RWPE2 (cell line): ENCODE measurements around the gene WWTR1.

Experiments
- ATAC-seq: fragments of 200-7000 bp; cut with Tn5 transposase; 3 replicates; pipeline ENCODE4 v1.9.1; 2021; ENCODE audit warnings: low read depth
- DNase-seq: peaks from one replicate; pipeline ENCODE4 v3.0.0-alpha.2; 2020; ENCODE audit warnings: low spot score
- H3K27ac ChIP-seq: fragments of 450-650 bp; 2 replicates; pipeline ENCODE4 v1.5.1; 2017; ENCODE audit warnings: mild to moderate bottlenecking; ENCODE audit not compliant: poor library complexity, severe bottlenecking
- H3K27me3 ChIP-seq: fragments of 250-450 bp; sonication (Bioruptor Pico); 2 replicates; pipeline ENCODE4 v1.5.1; 2021; ENCODE audit warnings: mild to moderate bottlenecking, moderate library complexity; ENCODE audit not compliant: insufficient read depth, poor library complexity, severe bottlenecking
- H3K36me3 ChIP-seq: fragments of 250-450 bp; sonication (Bioruptor Pico); 2 replicates; pipeline ENCODE4 v1.5.1; 2020; ENCODE audit warnings: low read depth, mild to moderate bottlenecking, moderate library complexity
- H3K4me1 ChIP-seq: fragments of 250-450 bp; sonication (Bioruptor Pico); 2 replicates; pipeline ENCODE4 v1.5.1; 2021; ENCODE audit warnings: mild to moderate bottlenecking, moderate library complexity; ENCODE audit not compliant: insufficient read depth, poor library complexity, severe bottlenecking
- H3K4me3 ChIP-seq: fragments of 250-450 bp; sonication (Bioruptor Pico); 2 replicates; pipeline ENCODE4 v1.5.1; 2021; ENCODE audit warnings: mild to moderate bottlenecking, moderate library complexity; ENCODE audit not compliant: severe bottlenecking
- H3K9me3 ChIP-seq: fragments of 250-450 bp; sonication (Bioruptor Pico); 2 replicates; pipeline ENCODE4 v1.5.1; 2021; ENCODE audit warnings: mild to moderate bottlenecking, moderate library complexity; ENCODE audit not compliant: severe bottlenecking
- TF ChIP-seq, protein P1 (sequence below): fragments of 450-650 bp; IDR thresholded peaks from one replicate; pipeline ENCODE4 v1.5.1; 2017; ENCODE audit warnings: mild to moderate bottlenecking, moderate library complexity; ENCODE audit not compliant: poor library complexity, severe bottlenecking

The WWTR1 gene

DNA sequence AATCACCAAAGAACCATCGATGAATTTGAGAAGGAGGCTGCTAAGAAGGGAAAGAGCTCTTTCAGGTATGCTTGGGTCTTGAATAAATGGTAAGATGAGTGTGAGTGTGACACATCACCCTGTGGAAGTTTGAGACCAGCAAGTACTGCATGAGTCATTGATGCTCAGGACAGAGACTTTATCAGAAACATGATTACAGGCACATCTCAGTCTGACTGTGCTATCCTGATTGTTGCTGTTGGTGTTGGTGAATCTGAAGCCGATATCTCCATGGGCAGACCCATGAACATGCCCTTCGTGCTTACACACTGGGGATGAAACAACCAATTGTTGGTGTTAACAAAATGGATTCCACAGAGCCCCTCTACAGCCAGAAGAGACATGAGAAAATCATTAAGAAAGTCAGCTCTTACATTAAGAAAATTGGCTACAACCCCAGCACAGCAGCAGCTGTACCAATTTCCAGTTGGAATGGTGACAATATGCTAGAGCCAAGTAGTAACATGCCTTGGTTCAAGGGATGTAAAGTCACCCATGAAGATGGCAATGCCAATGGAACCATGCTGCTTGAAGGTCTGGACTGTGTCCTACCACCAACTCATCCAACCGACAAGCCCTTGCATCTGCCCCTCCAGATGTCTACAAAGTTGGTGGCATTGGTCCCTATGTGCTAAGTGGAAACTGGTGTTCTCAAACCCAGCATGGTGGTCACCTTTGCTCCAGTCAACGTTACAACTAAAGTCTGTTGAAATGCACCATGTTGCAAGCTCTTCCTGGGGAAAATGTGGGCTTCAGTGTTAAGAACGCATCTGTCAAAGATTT lies 162.9 kb downstream of the WWTR1 start:
- Histone ChIP-seq H3K4me1 (no peaks in the 10 kb centered on the region), H3K9me3 (no peaks in the 10 kb centered on the region), H3K27me3 (no peaks in the 10 kb centered on the region), H3K36me3 (no peaks in the 10 kb centered on the region), H3K27ac (no peak overlapping the region), H3K4me3 (no peak overlapping the region)
- TF ChIP-seq, protein P1, sequence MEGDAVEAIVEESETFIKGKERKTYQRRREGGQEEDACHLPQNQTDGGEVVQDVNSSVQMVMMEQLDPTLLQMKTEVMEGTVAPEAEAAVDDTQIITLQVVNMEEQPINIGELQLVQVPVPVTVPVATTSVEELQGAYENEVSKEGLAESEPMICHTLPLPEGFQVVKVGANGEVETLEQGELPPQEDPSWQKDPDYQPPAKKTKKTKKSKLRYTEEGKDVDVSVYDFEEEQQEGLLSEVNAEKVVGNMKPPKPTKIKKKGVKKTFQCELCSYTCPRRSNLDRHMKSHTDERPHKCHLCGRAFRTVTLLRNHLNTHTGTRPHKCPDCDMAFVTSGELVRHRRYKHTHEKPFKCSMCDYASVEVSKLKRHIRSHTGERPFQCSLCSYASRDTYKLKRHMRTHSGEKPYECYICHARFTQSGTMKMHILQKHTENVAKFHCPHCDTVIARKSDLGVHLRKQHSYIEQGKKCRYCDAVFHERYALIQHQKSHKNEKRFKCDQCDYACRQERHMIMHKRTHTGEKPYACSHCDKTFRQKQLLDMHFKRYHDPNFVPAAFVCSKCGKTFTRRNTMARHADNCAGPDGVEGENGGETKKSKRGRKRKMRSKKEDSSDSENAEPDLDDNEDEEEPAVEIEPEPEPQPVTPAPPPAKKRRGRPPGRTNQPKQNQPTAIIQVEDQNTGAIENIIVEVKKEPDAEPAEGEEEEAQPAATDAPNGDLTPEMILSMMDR: no peak
- DNase-seq (no peak), ATAC-seq (peak; percentile 83)

DNA sequence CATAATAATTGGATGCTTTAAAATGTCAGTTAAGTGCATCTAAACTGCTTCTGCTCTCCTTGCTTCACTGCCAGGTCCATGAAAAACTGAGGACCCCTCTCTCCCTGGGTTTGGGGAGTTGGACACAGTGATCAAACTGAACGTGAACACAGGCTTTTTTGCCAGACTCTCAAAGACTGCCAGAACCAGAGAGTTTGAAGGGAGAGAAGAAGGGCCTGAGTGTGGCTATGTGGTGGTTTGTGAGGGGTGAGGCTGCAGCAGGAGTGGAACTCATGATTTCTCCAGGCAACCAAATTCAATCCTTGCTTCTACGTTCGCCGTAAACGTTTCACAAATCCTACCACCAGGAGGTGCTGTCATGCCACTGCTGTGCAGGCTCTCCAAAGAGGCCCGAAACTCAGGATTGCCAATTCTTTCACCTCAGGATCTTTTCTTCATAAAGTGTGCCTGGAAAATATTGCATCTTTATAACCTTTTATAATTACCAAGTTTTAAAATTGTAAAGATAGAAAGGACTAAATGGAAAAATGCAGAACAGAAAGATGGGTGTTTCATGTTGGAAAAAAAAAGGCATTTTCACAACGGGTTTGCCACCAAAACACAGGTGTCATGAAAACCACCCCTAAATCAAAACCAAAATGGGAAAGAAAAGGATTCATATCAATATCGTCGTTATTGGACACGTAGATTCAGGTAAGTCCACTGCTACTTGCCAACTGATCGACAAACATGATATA lies 163.6 kb downstream of the WWTR1 start:
- ATAC-seq: no peak

DNA sequence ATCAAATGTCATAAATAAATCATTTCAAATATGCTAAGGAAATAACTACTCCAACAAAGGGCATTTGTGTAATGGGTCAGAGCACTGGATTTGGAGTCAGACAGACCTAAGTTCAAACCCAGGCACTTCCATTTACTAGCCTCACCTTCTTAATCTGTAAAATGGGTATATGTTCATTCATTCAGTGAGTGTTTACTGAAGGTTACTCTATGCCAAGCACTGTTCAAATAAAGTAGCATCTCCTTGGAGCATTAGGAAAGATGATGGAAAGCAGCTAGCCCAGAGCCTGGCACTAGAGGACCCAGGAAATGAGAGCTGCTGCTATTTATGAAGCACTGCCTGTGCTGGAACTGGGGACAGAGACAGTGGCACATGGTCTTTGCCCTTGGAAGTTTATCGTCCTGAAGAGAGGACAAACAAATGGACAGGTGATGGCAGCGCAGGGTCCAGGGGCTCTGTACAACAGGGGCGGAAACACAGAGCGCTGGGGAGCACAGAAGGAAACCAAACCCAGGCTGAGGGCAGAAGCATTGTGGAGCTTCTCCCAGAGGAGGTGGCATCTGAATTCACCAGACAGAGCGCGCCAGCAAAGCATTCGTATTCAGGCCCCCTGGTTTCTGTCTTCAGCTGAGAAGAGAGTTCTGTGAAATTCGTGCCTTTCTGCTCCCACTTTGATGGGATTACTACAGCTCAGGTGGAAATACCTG lies 164.4 kb downstream of the WWTR1 start:
- Histone ChIP-seq H3K4me3 (no peak overlapping the region), H3K4me1 (no peaks in the 10 kb centered on the region), H3K9me3 (no peaks in the 10 kb centered on the region), H3K27me3 (no peaks in the 10 kb centered on the region), H3K36me3 (no peaks in the 10 kb centered on the region), H3K27ac (no peak overlapping the region)
- TF ChIP-seq, protein P1: no peak
- ATAC-seq: no peak
- DNase-seq: no peak

More for the DNA sequence above, 163.6 kb downstream of the WWTR1 start:
- Histone ChIP-seq H3K9me3 (no peaks in the 10 kb centered on the region), H3K27ac (no peak overlapping the region), H3K36me3 (no peaks in the 10 kb centered on the region), H3K4me1 (no peaks in the 10 kb centered on the region), H3K27me3 (no peaks in the 10 kb centered on the region), H3K4me3 (no peak overlapping the region)
- TF ChIP-seq, protein P1: peak; percentile 62
- no peak for DNase-seq

DNA sequence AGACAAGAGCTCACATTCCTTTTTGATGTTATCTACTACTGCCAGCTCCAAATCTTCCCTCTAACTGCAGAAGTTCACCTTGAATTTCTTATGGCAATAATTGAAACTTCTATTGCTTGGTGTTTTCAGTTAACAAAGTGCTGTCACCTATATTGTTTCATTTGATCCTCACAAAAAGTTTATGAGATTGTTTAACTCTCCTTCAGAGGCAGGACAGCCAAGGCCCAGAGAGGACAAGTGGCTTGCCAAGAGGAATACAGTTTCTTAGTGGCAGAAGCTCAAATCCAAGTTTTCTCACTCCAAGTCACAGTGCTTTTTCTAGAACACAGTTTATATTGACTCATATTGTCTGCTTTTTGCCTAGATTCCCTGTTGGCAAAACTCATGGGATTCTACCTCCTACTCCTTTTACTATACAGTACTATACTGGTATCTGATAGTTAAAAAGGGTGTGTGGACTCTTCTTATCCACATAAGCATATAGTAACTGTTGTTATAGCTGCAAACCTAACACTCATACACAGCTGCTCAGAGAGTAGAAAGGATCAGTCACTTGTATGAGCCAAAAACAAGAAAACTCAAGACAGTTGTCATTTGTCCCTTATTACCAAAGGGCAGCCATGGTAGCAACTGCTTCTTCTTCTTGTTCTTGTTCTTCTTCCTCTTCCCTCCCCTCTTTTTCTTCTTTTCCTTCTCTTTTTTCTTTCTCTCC lies 167.4 kb downstream of the WWTR1 start:
- Histone ChIP-seq H3K27me3 (no peaks in the 10 kb centered on the region), H3K4me3 (no peak overlapping the region), H3K36me3 (no peaks in the 10 kb centered on the region), H3K4me1 (no peaks in the 10 kb centered on the region), H3K27ac (no peak overlapping the region), H3K9me3 (no peaks in the 10 kb centered on the region)
- DNase-seq (no peak), ATAC-seq (no peak)
- TF ChIP-seq, protein P1: no peak
